Left lung (tissue), 10 donors: ENCODE data around the gene PHACTR2. TPM values are rescaled to one million over a fixed set of nuclear protein-coding genes. Genes with fewer than 3 reads are reported as not detected.
"Not testable (repeated sequence)": the region's sequence is repeated elsewhere in the genome, so short reads cannot be mapped to it uniquely, and the experiment has no call there.

Experiments used
- ATAC-seq: fragments of 200-7000 bp; cut with Tn5 transposase; one replicate; pipeline ENCODE4 v1.9.1; 2020; ENCODE audit warnings: moderate library complexity
- DNase-seq, 4 donors: peaks; one replicate each; pipeline ENCODE4 v3.0.0-alpha.2; 2013 to 2020
- H3K27ac ChIP-seq, 2 donors: fragments of 200-600 bp; sonication (generic) in 1 of 2; one replicate each; pipeline versions ENCODE4 v1.5.0 to v1.8.0; 2020 to 2021
- H3K27me3 ChIP-seq, 2 donors: fragments of 200-600 bp; sonication (generic) in 1 of 2; one replicate each; pipeline versions ENCODE4 v1.5.0 to v1.8.0; 2020 to 2021
- H3K36me3 ChIP-seq, 2 donors: fragments of 200-600 bp; sonication (generic) in 1 of 2; one replicate each; pipeline versions ENCODE4 v1.5.0 to v1.8.0; 2020 to 2021
- H3K4me1 ChIP-seq, 2 donors: fragments of 200-600 bp; one replicate each; pipeline ENCODE4 v1.8.0; 2021
- H3K4me3 ChIP-seq, 2 donors: fragments of 200-600 bp; sonication (generic) in 1 of 2; one replicate each; pipeline versions ENCODE4 v1.5.0 to v1.8.0; 2020 to 2021; ENCODE audit warnings: mild to moderate bottlenecking in 1 of 2
- H3K9me3 ChIP-seq, 2 donors: fragments of 200-600 bp; sonication (generic) in 1 of 2; one replicate each; pipeline versions ENCODE4 v1.5.0 to v1.8.0; 2020 to 2021
- intact Hi-C, 2 donors: fragments of 100-400 bp; cut with DNase I; formaldehyde crosslinking; loops; one replicate each; pipeline versions ENCODE4 v1.11.2 to v1.14.2; 2022
- polyA plus RNA-seq, 6 donors: library from polyadenylated mRNA; unstranded; fragments of 120-200 nt; gene quantifications; one replicate each; pipeline ENCODE4 v1.2.1, GENCODE V29; 2013; ENCODE audit not compliant: insufficient read length in 6 of 6
- total RNA-seq, 2 donors: library from RNA; stranded (reverse); fragmentation: NEBNext Ultra II Directional; extraction: Animal tissue kit (Norgen Biotek cat#: 25700); gene quantifications; one replicate each; pipeline ENCODE4 v1.2.1, GENCODE V29; 2021
- TF ChIP-seq, protein P1 (sequence below), 2 donors: fragments of 200-600 bp; sonication (generic) in 1 of 2; IDR thresholded peaks; one replicate each; pipeline versions ENCODE4 v1.5.0 to v1.8.0; 2021; ENCODE audit warnings: antibody characterized with exemption in 2 of 2
- donor health status: DM: no; HTN: yes; CAD: no.
- donor health status: DM: no; HTN: no; CAD: no.

The PHACTR2 gene
- total and polyA plus RNA-seq, 8 donors: 43.7 to 71.1 (median 49.8) TPM

DNA sequence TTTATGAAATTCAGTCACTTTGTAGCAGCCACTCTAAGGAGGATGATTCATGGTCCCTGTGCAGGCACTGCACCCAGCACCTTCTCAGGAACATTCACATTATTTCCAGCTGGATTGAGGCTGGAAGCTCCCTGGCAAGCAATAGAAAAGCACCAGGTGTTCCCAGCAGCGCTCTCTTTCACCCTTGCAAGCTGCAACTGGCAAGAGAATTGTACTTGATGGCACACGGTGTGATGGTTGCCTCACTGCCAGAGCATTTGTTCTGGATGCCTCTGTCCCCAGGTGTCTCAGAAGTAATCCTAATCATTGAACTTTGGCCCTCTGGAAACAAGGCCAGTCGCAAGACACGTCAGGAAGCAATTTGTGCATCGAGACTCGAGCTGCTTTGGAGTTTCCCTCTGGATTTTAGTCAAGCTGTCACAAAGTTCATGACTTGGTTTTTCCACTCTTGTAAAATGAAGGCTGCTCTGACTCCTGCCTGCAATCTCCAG lies 24.9 kb upstream of the PHACTR2 start:
- Histone ChIP-seq H3K4me1 (peaks cover 0 to 2% of the 10 kb centered on the region in 2 donors), H3K9me3 (peaks cover 0 to 6% of the 10 kb centered on the region in 2 donors), H3K4me3 (no peak overlapping the region), H3K27me3 (no peaks in the 10 kb centered on the region), H3K27ac (no peak overlapping the region), H3K36me3 (no peaks in the 10 kb centered on the region)
- DNase-seq (no peak), ATAC-seq (no peak)
- intact Hi-C loops: no loop called here
- TF ChIP-seq, protein P1, sequence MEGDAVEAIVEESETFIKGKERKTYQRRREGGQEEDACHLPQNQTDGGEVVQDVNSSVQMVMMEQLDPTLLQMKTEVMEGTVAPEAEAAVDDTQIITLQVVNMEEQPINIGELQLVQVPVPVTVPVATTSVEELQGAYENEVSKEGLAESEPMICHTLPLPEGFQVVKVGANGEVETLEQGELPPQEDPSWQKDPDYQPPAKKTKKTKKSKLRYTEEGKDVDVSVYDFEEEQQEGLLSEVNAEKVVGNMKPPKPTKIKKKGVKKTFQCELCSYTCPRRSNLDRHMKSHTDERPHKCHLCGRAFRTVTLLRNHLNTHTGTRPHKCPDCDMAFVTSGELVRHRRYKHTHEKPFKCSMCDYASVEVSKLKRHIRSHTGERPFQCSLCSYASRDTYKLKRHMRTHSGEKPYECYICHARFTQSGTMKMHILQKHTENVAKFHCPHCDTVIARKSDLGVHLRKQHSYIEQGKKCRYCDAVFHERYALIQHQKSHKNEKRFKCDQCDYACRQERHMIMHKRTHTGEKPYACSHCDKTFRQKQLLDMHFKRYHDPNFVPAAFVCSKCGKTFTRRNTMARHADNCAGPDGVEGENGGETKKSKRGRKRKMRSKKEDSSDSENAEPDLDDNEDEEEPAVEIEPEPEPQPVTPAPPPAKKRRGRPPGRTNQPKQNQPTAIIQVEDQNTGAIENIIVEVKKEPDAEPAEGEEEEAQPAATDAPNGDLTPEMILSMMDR (IDR thresholded peaks at IDR 0.05): no peak

DNA sequence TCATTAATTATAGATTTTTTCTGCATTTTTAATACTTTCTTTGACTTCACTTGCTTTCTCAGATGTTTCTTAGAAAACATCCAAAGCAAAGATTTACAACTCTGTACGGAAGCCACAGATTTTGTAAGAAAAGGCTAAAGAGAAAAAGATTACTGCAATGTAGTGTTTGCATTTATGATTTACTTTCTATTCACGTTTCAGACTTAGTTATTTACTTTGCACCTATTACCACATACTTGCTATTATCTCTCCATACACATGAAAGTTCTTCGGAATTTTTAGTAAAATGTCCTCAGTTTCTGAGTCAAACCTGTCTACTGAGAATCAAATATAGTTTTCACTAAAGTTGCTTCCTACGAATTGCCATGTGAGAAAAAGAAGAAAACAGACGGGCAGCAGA lies 22.2 kb upstream of the PHACTR2 start:
- TF ChIP-seq, protein P1 (IDR thresholded peaks at IDR 0.05): no peak
- no peak overlapping the region for H3K4me3 ChIP-seq
- H3K4me1 ChIP-seq: peaks cover 0 to 2% of the 10 kb centered on the region in 2 donors
- H3K27ac ChIP-seq: no peak overlapping the region
- peaks cover 0 to 19% of the 10 kb centered on the region in 2 donors for H3K9me3 ChIP-seq
- H3K36me3 ChIP-seq: no peaks in the 10 kb centered on the region
- intact Hi-C loops: no loop called here
- DNase-seq: no peak
- ATAC-seq: no peak
- no peaks in the 10 kb centered on the region for H3K27me3 ChIP-seq

DNA sequence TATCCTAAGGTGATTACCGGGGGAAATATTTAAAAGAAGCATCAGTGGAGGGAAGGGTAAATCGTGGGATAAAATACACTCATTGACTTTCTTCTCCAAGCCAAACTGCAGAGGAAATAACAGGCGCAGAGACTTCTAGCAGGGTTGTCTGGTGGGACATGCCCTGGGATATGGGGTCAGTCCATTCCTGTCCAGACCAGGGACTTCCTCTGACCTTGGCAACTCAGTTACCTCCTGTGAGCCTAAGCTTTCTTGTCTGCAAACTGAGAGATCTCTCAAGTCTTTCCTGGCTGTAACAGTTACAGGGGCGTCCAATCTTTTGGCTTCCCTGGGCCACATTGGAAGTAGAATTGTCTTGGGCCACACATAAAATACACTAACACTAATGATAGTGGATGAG lies 21.7 kb upstream of the PHACTR2 start:
- TF ChIP-seq, protein P1 (IDR thresholded peaks at IDR 0.05): no peak

DNA sequence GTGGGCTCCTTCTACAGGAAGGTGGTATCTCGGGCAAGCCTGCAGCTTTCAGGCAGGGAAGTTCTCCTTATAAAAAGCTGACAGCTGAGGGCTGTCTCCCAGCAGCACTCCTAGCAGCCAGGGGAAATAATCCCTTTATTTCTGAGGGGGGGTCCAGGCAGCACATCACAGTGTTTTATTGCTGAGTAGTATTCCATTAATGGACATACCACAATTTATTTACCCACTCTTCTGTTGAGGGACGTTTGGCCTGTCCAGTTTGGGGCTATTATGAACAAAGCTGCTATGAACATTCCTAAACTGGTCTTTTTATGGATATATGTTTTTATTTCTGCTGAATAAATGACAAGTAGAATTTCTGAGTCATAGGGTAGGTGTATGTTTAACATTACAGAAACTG lies 20.0 kb upstream of the PHACTR2 start:
- Histone ChIP-seq H3K27ac (no peak overlapping the region), H3K9me3 (peaks cover 0 to 22% of the 10 kb centered on the region in 2 donors), H3K36me3 (no peaks in the 10 kb centered on the region), H3K4me3 (no peak overlapping the region), H3K27me3 (no peaks in the 10 kb centered on the region), H3K4me1 (peaks cover 0 to 2% of the 10 kb centered on the region in 2 donors)
- intact Hi-C loops: no loop called here
- TF ChIP-seq, protein P1 (IDR thresholded peaks at IDR 0.05): no peak
- DNase-seq (no peak), ATAC-seq (no peak)

More for the DNA sequence above, 21.7 kb upstream of the PHACTR2 start:
- Histone ChIP-seq H3K27ac (no peak overlapping the region), H3K4me3 (no peak overlapping the region), H3K9me3 (peaks cover 0 to 21% of the 10 kb centered on the region in 2 donors), H3K36me3 (no peaks in the 10 kb centered on the region), H3K4me1 (peaks cover 0 to 2% of the 10 kb centered on the region in 2 donors), H3K27me3 (no peaks in the 10 kb centered on the region)
- intact Hi-C loops: no loop called here
- DNase-seq (no peak), ATAC-seq (no peak)

DNA sequence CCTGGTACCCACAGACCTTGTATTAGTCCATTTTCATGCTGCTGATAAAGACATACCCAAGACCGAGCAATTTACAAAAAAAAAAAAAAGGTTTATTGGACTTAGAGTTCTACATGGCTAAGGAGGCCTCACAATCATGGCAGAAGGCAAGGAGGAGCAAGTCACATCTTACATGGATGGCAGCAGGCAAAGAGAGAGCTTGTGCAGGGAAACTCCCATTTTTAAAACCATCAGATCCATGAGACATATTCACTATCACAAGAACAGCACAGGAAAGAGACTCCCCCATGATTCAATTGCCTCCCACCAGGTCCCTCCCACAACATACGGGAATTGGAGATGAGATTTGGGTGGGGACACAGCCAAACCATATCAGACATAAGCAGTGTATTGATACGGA lies 17.6 kb upstream of the PHACTR2 start:
- H3K27ac ChIP-seq, H3K27me3 ChIP-seq, H3K4me1 ChIP-seq, H3K4me3 ChIP-seq, DNase-seq, ATAC-seq, intact Hi-C loops, H3K36me3 ChIP-seq: not testable (repeated sequence)
- peaks cover 0 to 34% of the 10 kb centered on the region in 2 donors for H3K9me3 ChIP-seq

DNA sequence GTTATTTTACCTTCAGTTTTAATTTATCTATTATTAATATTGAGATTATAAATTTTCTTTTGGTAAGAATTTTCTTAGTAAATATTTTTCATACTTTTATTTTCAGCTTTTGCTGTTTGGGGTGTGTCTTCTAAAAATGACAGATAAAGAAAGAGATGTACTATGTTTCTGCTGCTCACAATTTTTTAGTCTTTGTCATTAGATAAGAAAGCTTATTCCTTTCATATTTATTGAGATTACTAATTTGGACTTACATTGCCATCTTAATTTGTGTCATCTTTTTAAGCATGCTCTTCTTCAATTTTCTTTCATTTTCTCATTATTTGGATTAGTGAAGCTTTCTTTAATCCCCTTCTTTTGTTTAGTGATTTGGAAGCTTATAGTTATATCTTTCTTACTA lies 13.6 kb upstream of the PHACTR2 start:
- intact Hi-C loops: no loop called here
- ATAC-seq: no peak
- H3K4me1 ChIP-seq: no peaks in the 10 kb centered on the region
- TF ChIP-seq, protein P1 (IDR thresholded peaks at IDR 0.05): no peak
- no peak overlapping the region for H3K4me3 ChIP-seq
- H3K27me3 ChIP-seq: no peaks in the 10 kb centered on the region
- DNase-seq: no peak
- peaks cover 0 to 42% of the 10 kb centered on the region in 2 donors for H3K9me3 ChIP-seq
- H3K36me3 ChIP-seq: no peaks in the 10 kb centered on the region
- H3K27ac ChIP-seq: no peak overlapping the region

DNA sequence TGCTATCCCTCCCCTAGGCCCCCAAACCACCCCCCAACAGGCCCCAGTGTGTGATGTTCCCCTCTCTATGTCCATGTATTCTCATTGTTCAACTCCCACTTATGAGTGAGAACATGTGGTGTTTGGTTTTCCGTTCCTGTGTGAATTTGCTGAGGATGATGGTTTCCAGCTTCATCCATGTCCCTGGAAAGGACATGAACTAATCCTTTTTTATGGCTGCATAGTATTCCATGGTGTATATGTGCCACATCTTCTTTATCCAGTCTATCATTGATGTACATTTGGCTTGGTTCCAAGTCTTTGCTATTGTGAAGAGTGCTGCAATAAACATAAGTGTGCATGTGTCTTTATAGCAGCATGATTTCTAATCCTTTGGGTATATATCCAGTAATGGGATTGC lies 11.8 kb upstream of the PHACTR2 start:
- H3K4me3 ChIP-seq, H3K36me3 ChIP-seq, ATAC-seq, H3K27ac ChIP-seq, intact Hi-C loops, H3K27me3 ChIP-seq, H3K4me1 ChIP-seq, DNase-seq: not testable (repeated sequence)
- peaks cover 0 to 29% of the 10 kb centered on the region in 2 donors for H3K9me3 ChIP-seq

DNA sequence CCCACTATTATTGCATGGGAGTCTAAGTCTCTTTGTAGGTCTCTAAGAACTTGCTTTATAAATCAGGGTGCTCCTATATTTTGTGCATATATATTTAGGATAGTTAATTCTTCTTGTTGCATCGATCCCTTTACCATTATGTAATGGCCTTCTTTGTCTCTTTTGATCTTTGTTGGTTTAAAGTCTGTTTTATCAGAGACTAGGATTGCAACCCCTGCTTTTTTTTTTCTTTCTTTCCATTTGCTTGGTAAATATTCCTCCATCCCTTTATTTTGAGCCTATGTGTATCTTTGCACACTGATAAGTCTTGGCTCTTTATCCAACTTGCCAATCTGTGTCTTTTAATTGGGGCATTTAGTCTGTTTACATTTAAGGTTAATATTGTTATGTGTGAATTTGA lies 8.3 kb upstream of the PHACTR2 start:
- DNase-seq, H3K36me3 ChIP-seq, intact Hi-C loops, H3K4me3 ChIP-seq, H3K27me3 ChIP-seq, ATAC-seq, H3K27ac ChIP-seq: not testable (repeated sequence)
- H3K9me3 ChIP-seq: peaks cover 0 to 22% of the 10 kb centered on the region in 2 donors
- H3K4me1 ChIP-seq: peaks cover 0 to 13% of the 10 kb centered on the region in 2 donors
